HEK293 (cell line): Measurements from ENCODE around the gene CALHM4.

Source experiments
- CTCF ChIP-seq: fragments of 450-650 bp; formaldehyde crosslinking; IDR thresholded peaks from 2 replicates; pipeline ENCODE4 v1.5.1; 2016; ENCODE audit warnings: missing biosample characterization, missing genetic modification characterization
- WT1 ChIP-seq: fragments of 450-650 bp; formaldehyde crosslinking; IDR thresholded peaks from 2 replicates; pipeline ENCODE4 v1.5.1; 2016; ENCODE audit warnings: missing biosample characterization, missing genetic modification characterization

GRCh38 chr6:116572162-116572561 lies 18.6 kb downstream of the CALHM4 start:
- TF ChIP-seq CTCF (tag by site-specific recombination), result no peak
- TF ChIP-seq WT1, result no peak
